GM15510 (cell line): ENCODE data around the gene IL1RAP.

Experiments used
- POLR2A ChIP-seq: IDR thresholded peaks from 3 replicates; pipeline ENCODE4 v1.6.1; 2011; ENCODE audit warnings: borderline replicate concordance; ENCODE audit not compliant: insufficient read length; ENCODE audit errors: extremely low read depth

Gene IL1RAP

DNA sequence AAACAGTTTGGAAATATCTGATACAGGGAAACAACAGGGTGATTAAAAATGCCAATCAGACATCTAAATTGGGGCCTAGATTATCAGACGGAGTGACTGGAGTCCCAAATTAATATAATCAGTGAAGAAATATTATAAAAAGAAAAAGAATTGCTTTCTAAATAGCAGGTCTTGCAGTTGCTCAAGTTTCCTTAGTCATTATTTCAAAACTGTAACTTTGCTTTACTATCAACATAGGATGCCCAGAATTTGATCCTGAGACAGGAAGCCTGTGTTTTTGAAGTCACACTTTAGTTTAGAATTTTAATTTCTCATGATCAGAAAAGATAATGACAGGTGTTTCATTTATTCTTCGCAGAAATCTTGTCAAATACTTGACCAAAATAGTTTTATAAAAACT lies 105.9 kb downstream of the IL1RAP start:
- no peak for TF ChIP-seq POLR2A

DNA sequence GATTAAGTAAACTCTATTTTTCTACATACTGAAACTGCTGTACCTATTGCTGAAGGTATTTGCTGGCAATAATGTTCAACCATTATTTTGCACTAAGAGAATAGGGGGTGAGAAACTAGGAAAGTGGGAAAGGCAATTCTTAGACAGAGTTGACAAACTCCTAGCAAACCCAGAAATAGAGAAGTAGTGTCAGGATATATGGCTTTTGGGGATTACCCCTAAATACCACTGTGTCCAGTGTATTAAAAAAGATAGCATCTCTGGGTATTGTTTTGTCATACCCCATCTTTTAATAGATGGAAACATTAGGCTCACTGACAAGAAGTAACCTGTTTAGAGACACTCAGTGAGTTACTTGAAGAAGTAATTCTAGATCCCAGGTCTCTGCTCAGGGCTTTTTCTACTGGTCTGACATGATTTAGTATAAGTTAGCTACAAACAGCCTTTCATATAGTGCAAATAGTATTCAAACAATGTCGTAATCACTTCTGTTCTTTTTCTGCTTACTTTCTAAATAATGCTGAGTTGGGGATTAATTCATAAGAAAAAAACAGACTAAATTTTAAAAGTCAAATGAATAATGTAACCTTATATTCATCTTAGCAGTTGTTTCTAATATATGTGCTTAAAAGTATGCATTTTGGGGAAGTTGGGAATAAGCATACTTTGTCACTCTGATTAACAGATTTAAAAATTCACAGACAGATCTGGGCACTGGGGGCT lies 107.2 kb downstream of the IL1RAP start:
- TF ChIP-seq POLR2A, result no peak

DNA sequence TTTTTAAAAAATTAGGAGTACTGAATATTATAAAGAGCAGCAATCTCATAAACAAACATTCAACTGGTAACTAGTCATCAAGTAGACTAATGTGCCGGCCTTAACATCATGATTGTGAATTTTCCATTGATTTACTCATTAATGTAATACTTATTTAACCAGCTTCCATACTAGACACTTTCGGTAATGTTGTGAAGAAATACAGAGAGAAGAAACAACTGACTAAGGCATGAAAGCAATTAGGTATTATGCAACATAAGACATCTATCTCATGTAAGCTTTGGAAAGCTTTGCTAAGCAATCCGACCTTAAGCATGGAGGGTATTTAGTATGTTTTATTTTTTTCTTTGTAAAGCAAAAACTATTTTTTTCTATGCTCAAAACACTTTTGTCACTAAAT lies 108.0 kb downstream of the IL1RAP start:
- no peak for TF ChIP-seq POLR2A

DNA sequence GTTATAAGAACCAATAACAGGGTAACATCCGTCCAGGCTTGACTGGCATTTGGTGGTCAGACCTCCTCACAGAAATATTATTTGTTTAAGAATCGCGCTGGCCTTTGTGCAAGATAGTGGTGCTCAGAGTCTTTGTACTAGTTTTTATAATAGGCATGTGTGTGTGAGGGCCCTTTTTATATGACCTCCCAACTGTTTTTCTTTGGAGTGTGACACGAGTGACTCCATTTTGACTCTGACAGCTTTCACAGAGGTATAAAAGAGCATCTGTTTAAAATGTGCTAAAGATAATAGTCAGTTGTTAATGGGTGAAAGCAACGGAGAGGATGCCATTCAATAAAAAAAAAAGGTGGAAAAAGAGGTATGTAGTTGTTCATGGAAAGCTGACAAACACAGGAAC lies 110.4 kb downstream of the IL1RAP start:
- no peak for TF ChIP-seq POLR2A

DNA sequence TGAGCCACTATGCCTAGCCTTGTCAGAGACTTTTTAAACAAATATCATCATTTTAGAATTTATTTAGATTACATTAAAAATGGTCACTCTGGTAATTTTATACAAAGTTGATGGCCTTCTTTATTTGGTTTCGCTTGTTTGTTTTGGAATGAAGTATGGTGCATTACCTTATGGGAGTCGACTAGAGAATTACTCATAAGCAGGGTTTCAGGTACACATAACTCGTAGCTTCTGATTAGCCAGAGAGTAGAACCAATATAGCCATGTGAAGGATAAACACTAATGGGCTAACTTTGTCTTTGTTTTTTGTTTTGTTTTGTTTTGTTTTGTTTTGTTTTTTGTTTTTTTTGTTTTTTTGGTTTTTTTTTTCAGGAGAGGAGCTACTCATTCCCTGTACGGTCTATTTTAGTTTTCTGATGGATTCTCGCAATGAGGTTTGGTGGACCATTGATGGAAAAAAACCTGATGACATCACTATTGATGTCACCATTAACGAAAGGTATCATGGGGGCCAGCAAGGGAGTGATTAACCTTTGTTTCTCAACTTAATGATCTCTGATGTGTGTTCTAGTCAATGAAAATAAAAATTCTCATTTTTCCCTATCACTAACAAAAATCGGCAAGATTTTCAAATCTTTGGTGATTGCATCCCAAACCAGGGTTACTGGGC lies 113.2 kb downstream of the IL1RAP start:
- no peak for TF ChIP-seq POLR2A

DNA sequence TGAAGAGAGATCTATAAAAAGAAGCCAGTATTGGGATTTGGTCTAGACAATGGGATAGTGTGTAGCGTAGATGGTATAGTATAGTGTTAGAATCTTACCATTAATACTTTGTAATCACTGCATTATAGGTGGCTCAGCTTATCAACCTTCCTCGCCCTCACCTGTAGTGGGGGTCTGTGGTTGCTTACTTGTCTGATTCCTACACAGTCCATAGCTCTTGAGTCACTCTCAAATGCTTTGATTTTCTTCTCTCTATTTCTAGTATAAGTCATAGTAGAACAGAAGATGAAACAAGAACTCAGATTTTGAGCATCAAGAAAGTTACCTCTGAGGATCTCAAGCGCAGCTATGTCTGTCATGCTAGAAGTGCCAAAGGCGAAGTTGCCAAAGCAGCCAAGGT lies 115.2 kb downstream of the IL1RAP start:
- no peak for TF ChIP-seq POLR2A

DNA sequence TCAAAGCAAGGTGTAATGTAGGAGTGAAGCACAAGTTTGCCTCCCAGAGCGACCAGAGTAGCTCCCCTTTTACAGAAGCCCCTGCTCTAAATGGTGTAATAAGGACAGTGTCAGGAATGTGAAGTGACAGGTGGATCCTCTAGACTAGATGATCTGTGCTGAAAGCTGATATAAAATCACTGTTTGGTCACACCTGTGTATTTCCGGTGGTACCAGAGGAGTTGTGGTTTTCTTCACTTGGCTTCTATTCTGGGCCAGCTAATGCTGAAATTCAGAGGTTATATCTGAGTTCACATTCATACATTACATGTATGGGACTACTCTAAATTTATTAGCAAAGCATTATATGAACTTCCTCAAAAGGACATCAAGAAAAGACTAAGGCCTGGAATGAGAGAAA lies 117.4 kb downstream of the IL1RAP start:
- no peak for TF ChIP-seq POLR2A

DNA sequence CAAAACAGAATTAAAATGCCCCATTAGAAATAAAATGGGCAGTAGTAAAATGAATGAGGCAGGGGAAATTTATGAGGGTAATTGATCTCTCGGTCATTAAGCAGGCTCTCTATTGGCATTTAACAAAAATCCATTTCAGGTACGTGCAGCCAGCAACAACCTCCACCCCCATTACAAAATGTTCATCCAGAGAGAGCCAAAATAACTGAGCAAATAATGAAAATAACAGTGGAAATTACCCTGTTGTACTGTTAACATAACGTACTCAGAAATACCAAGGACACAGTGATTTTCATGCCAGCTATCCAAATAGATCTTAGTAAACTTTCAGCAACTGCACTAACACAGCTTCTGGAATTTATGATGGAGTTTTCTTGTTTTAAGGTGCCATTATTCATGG lies 127.7 kb downstream of the IL1RAP start:
- no peak for TF ChIP-seq POLR2A

DNA sequence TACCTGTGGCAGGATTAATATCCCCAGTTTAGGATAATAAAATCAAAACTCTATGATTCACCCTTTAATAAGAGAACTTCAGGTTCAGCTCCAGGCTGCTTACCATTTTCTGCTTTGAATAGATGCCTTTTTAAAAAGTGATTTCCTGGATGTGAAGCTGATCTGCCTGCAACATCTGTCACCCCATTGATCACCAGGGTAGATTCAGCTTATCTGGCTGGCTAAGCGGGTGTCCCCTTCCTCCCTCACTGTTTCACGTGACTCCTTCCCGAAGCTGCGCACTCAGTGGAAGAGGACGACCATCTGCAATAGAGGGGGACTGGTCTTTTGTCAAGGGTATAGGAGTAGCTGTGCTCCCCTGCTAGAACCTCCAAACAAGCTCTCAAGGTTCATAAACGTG lies 128.1 kb downstream of the IL1RAP start:
- TF ChIP-seq POLR2A, result no peak

DNA sequence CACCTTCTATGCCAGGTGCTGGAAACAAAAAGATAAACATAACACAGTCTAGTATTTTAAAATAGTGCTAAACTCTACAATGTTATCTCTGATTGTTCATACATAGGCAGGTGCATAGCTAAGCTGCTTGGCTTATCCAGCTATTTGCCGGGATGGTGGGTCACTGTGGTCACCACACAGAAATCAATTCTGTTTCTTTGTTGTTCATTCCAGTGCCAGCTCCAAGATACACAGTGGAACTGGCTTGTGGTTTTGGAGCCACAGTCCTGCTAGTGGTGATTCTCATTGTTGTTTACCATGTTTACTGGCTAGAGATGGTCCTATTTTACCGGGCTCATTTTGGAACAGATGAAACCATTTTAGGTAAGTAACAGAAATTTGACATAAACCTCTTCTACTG lies 130.2 kb downstream of the IL1RAP start:
- no peak for TF ChIP-seq POLR2A

DNA sequence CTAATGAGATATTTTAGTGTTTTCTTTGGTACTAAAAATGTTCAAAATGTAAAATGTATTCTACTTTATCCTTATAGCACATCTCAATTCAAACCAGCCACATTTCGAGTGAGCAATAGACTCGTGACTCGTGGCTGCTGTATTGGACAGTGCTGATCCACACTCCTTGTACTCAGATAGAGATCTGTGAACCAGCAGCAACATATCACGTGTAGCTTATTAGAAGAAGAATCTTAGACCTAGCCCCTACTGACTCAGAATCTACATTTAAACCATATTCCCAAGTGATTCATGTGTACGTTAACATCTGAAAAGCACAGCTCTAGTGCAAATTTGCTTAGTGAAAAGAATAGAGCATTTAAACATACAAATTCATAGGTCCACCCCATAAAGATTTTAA lies 130.9 kb downstream of the IL1RAP start:
- TF ChIP-seq POLR2A, result no peak

DNA sequence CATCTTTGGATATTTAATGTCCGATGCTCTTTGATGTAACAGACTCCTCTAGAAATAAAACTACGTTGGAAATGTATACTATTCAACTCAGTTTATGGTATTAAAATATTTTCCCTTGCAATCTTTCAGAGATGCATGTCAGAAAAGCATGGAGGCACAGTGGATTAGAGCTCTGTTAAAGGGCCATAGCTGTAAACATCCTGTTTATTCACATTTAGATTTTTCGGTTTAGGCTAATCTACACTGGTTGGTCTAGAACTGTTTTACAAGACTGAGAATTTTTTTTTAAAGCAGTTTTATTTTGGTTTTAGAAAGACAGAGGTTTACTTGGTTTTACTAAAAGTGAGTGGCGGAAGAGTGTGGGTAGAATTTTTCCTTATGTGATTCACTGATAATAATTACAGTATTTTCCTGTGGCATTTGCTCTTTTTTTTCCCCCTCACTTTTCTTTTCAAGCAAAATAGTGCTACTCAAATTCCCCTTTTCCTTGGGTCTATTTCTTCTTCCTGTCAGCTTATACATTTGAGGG lies 132.1 kb downstream of the IL1RAP start:
- no peak for TF ChIP-seq POLR2A

DNA sequence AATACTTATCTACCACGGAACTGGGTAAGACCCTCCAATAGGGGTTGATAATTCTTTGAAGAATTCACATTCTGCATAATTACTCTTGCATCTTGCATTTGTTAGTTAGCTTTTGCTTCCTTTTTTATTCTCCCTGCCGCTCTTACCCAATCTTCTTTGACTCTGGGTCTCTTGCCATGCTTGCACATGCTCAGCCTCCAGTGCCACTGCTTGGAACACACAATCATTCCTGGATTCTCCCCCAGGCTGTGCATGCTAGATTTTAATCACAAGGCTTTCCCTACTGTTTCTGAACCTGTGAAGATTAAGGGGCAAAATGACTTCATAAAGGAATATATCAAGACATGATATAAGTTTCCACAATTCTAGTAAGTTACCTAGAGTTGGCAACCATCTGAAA lies 133.1 kb downstream of the IL1RAP start:
- no peak for TF ChIP-seq POLR2A

DNA sequence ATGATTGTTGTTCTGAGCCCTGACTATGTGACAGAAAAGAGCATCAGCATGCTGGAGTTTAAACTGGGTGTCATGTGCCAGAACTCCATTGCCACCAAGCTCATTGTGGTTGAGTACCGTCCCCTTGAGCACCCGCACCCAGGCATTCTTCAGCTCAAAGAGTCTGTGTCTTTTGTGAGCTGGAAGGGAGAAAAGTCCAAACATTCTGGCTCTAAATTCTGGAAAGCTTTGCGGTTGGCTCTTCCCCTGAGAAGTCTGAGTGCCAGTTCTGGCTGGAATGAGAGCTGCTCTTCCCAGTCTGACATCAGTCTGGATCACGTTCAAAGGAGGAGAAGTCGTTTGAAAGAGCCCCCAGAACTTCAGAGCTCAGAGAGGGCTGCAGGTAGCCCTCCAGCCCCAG lies 142.0 kb downstream of the IL1RAP start:
- no peak for TF ChIP-seq POLR2A

DNA sequence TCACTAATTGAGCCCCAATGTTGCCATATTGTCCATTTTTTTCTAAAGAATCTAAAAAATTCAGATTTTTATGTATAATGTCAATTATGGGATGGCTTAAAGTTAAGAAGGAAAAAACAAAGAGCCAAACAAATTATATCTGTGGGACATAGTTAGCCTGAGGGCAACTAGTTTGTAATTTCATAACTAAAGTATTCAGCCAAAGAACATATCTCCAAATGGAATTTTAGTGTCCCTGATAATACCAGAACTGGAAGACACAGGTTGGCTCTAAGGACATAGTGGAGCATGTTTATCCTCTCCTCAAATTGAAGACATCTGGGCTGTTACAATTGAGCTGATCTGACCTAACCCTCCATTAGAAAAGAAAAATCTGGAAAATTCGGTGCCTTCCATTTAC lies 144.2 kb downstream of the IL1RAP start:
- TF ChIP-seq POLR2A, result no peak

DNA sequence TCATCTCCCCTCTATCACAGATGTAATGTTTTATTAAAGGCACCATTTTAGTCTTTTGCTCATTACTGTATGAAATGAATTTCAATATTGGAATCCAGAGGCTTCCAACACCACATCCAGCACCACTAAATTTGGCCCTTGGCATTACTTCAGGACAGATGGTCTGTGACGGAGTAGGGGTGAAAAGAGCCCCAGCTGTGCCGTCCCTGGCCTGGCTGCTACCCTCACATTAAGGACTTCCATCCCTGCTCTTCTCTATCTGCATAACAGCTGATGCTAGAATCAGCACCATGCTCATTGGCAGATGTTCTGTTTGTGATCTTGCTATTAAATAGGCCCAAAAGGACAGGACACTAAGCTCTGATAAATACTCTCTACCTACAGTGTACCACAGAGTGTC lies 152.9 kb downstream of the IL1RAP start:
- TF ChIP-seq POLR2A, result no peak
